Vagina (tissue), 2 donors: Measurements from ENCODE around the gene ZNF700. TPM values are rescaled to one million over a fixed set of nuclear protein-coding genes. Genes with fewer than 3 reads are reported as not detected.
A peak's percentile ranks its signal among the peaks of the same experiment; 100 is the strongest.
"Not testable (repeated sequence)": the region's sequence is repeated elsewhere in the genome, so short reads cannot be mapped to it uniquely, and the experiment has no call there.

Experiments
- DNase-seq, 2 donors: peaks; one replicate each; pipeline ENCODE4 v3.0.0-alpha.2; 2017; ENCODE audit errors: extremely low spot score in 2 of 2
- H3K27ac ChIP-seq: fragments of 200-600 bp; sonication (generic); one replicate; pipeline ENCODE4 v1.5.1; 2019
- H3K27me3 ChIP-seq: fragments of 200-600 bp; sonication (generic); one replicate; pipeline ENCODE4 v1.5.1; 2019
- H3K36me3 ChIP-seq, 2 donors: fragments of 200-600 bp; sonication (generic); one replicate each; pipeline ENCODE4 v1.5.1; 2017 to 2019
- H3K4me1 ChIP-seq: fragments of 200-600 bp; sonication (generic); one replicate; pipeline ENCODE4 v1.5.1; 2019
- H3K4me3 ChIP-seq, 2 donors: fragments of 200-600 bp; sonication (generic); 1 replicate in 1 of 2; 2 replicates in 1 of 2; pipeline ENCODE4 v1.5.1; 2016 to 2019
- H3K9me3 ChIP-seq: fragments of 200-600 bp; sonication (generic); one replicate; pipeline ENCODE4 v1.5.1; 2019
- CTCF ChIP-seq, 3 experiments: fragments of 450-650 bp in 2 of 3; fragments of 200-600 bp in 1 of 3; sonication (generic) in 1 of 3; IDR thresholded peaks; one replicate each; pipeline ENCODE4 v1.5.1; 2017 to 2019; ENCODE audit warnings: antibody characterized with exemption in 3 of 3, mild to moderate bottlenecking in 2 of 3, moderate library complexity in 2 of 3
- POLR2A ChIP-seq, 2 donors: fragments of 450-650 bp; IDR thresholded peaks; one replicate each; pipeline ENCODE4 v1.6.1; 2017; ENCODE audit warnings: antibody characterized with exemption in 2 of 2, mild to moderate bottlenecking in 2 of 2, moderate library complexity in 2 of 2
- POLR2AphosphoS5 ChIP-seq, 2 donors: sonication (generic); formaldehyde crosslinking; IDR thresholded peaks; one replicate each; pipeline ENCODE4 v1.9.0; 2017; ENCODE audit warnings: antibody characterized with exemption in 2 of 2, mild to moderate bottlenecking in 2 of 2, low read depth in 1 of 2; ENCODE audit not compliant: insufficient read depth in 1 of 2
- intact Hi-C: fragments of 100-400 bp; cut with DNase I; formaldehyde crosslinking; loops from one replicate; pipeline ENCODE4 v1.15.1; 2023
- total RNA-seq: library from RNA; depleted of rRNA; stranded (reverse); fragments of >200 nt; gene quantifications from one replicate; pipeline ENCODE4 v1.2.3, GENCODE V29; 2016

The ZNF700 gene
- total RNA-seq, 1 donor from 2014 or later: 14.7 TPM

DNA sequence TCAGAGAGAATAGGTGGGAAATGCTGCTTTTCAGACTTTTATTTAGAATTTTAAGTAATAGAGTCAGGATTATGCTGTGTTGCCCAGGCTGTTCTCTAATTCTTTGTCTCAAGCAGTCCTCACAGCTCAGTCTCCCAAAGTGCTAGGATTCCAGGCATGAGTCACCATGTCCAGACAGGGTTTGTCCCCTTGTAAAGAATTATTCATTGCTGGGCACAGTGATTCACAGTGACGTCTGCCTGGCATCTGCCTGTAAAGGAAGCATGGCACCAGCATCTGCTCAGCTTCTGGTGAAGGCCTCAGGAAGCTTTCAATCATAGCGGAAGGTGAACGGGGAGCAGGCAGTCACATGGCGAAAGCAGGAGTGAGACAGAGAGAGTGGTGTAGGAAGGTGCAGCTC lies 57.6 kb downstream of the ZNF700 start:
- Histone ChIP-seq H3K27ac (no peak overlapping the region), H3K4me1 (no peaks in the 10 kb centered on the region), H3K27me3 (no peaks in the 10 kb centered on the region), H3K4me3 (no peak overlapping the region), H3K36me3 (peaks cover 0 to 31% of the 10 kb centered on the region in 2 donors), H3K9me3 (peaks cover 44% of the 10 kb centered on the region)
- no peak for TF ChIP-seq CTCF (IDR thresholded peaks at IDR 0.05)
- no peak for TF ChIP-seq POLR2A (IDR thresholded peaks at IDR 0.05)
- no peak for TF ChIP-seq POLR2AphosphoS5 (IDR thresholded peaks at IDR 0.05; ENCODE audit: insufficient read depth in 1 of 2, low read depth in 1 of 2)
- DNase-seq: no peak
- intact Hi-C loops: no loop called here

- Histone ChIP-seq H3K4me3 (no peak overlapping the region), H3K9me3 (peaks cover 19% of the 10 kb centered on the region), H3K27ac (no peak overlapping the region), H3K36me3 (peaks cover 0 to 7% of the 10 kb centered on the region in 2 donors), H3K4me1 (peaks cover 5% of the 10 kb centered on the region), H3K27me3 (no peaks in the 10 kb centered on the region)
- intact Hi-C loops: loop anchor here (5.0 kb wide), 1 partner anchor 58 kb away; the partner anchor contains the start of gene ZNF700
- TF ChIP-seq POLR2AphosphoS5 (IDR thresholded peaks at IDR 0.05; ENCODE audit: insufficient read depth in 1 of 2, low read depth in 1 of 2): no peak
- TF ChIP-seq CTCF (IDR thresholded peaks at IDR 0.05): no peak
- TF ChIP-seq POLR2A (IDR thresholded peaks at IDR 0.05): no peak
- DNase-seq: no peak
Measured at GRCh38 chr19:11984986-11985385, 60.1 kb downstream of the ZNF700 start.

GRCh38 chr19:11986754-11987153 lies 61.8 kb downstream of the ZNF700 start:
- no peak for TF ChIP-seq CTCF (IDR thresholded peaks at IDR 0.05)
- no peak for TF ChIP-seq POLR2AphosphoS5 (IDR thresholded peaks at IDR 0.05; ENCODE audit: insufficient read depth in 1 of 2, low read depth in 1 of 2)
- no peak for TF ChIP-seq POLR2A (IDR thresholded peaks at IDR 0.05)
- H3K27ac ChIP-seq: no peak overlapping the region
- H3K27me3 ChIP-seq: no peaks in the 10 kb centered on the region
- H3K4me3 ChIP-seq: no peak overlapping the region
- intact Hi-C loops: loop anchor here (5.0 kb wide), 1 partner anchor 59 kb away; the partner anchor contains the start of gene ZNF700
- peaks cover 5% of the 10 kb centered on the region for H3K4me1 ChIP-seq
- no peaks in the 10 kb centered on the region for H3K36me3 ChIP-seq
- H3K9me3 ChIP-seq: peaks cover 2% of the 10 kb centered on the region
- no peak for DNase-seq

DNA sequence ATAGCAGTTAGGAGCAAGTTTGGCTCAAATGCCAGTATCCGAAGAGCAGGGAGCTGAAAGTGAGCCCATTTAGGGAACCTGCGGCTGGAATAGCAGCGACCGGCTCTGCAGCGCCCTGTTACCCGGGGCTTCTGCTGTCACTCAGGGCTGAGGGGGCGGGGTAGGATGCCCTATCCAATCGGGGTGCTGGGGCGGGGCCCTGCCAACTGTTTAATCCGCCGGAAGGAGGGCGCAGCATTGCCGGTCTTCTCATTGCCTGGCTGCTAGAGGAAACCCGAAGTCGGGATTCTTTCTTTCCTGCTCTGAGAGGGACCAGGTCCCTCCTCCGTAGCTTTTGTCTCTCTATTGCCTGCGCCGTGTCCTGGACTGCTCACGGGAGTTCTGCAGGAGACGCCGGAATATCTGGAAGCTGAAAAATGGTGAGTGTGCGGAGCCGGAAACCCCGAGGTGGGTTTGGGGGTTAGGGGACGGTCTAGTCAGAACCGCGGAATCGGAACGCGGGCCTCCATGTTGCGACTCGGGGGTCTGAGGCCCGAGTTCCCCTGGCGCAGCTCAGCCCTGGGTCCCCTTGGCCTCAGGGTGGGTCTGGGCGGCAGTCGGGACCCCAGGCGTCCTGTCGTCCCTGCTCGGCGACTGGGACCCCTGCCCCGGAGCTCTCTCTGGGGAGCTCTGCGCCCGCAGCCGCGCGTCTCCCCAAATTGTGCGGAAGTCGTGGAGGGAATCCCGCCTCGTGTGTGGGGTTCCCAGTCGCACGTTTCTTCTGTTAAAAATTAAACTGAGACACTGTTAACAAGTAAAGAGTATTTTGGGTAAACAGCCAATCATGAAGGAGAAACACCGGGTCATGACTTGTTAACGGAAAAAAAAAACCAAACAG lies 62.7 kb downstream of the ZNF700 start:
- TF ChIP-seq POLR2A (IDR thresholded peaks at IDR 0.05) (peak in 1 of 2 donors; percentile 42), CTCF (IDR thresholded peaks at IDR 0.05) (no peak), POLR2AphosphoS5 (IDR thresholded peaks at IDR 0.05; ENCODE audit: insufficient read depth in 1 of 2, low read depth in 1 of 2) (peak; percentile 83 to 84)
- Histone ChIP-seq H3K9me3 (no peaks in the 10 kb centered on the region), H3K27me3 (no peaks in the 10 kb centered on the region), H3K36me3 (no peaks in the 10 kb centered on the region), H3K27ac (peak overlapping the region; percentile 76), H3K4me3 (peak overlapping the region; percentile 52 to 77), H3K4me1 (peaks cover 5% of the 10 kb centered on the region)
- intact Hi-C loops: loop anchor here (5.0 kb wide), 1 partner anchor 60 kb away; the partner anchor contains the start of gene ZNF700
- DNase-seq: peak in 1 of 2 donors; percentile 94

DNA sequence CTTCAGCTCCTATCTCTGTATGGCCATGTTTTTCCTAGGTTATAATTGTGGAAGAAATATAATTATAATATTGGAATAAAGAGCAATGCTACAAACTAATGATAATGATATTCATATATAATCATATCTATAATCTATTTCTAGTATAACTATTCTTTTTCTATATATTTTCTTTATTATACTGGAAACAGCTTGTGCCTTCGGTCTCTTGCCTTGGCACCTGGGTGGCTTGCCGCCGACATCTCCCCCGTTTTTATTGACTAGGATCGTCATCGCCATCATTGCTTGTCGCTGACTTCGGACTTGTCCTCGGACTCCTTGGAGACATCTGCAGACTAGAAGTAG lies 64.2 kb downstream of the ZNF700 start:
- Histone ChIP-seq H3K4me3 (peak overlapping the region; percentile 52 to 77), H3K27me3 (no peaks in the 10 kb centered on the region), H3K36me3 (no peaks in the 10 kb centered on the region), H3K27ac (no peak overlapping the region), H3K9me3 (no peaks in the 10 kb centered on the region), H3K4me1 (peaks cover 5% of the 10 kb centered on the region)
- no peak for TF ChIP-seq POLR2A (IDR thresholded peaks at IDR 0.05)
- TF ChIP-seq CTCF (IDR thresholded peaks at IDR 0.05): peak in 1 of 3 experiments; percentile 1
- TF ChIP-seq POLR2AphosphoS5 (IDR thresholded peaks at IDR 0.05; ENCODE audit: insufficient read depth in 1 of 2, low read depth in 1 of 2): no peak
- intact Hi-C loops: loop anchor here (5.0 kb wide), 1 partner anchor 62 kb away; the partner anchor contains the start of gene ZNF700
- no peak for DNase-seq

DNA sequence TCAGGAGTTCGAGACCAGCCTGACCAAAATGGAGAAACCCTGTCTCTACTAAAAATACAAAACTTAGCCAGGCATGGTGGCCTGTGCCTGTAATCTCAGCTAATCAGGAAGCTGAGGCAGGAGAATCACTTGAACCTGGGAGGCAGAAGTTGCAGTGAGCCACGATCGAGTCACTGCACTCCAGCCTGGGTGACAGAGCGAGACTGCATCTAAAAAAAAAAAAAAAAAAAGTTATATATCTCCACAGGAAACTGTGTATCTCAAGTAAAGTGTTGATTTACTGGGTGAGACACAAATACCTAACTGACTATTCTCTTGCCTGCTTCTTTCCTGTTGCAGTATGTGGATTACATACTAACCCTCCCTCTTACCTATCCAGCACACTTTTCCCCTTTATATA lies 67.0 kb downstream of the ZNF700 start:
- H3K9me3 ChIP-seq, H3K4me3 ChIP-seq, DNase-seq, H3K27me3 ChIP-seq, intact Hi-C loops, H3K27ac ChIP-seq, H3K36me3 ChIP-seq, H3K4me1 ChIP-seq: not testable (repeated sequence)
